Measurements from ENCODE around the gene ACAA1.

ACAA1 gene

DNA sequence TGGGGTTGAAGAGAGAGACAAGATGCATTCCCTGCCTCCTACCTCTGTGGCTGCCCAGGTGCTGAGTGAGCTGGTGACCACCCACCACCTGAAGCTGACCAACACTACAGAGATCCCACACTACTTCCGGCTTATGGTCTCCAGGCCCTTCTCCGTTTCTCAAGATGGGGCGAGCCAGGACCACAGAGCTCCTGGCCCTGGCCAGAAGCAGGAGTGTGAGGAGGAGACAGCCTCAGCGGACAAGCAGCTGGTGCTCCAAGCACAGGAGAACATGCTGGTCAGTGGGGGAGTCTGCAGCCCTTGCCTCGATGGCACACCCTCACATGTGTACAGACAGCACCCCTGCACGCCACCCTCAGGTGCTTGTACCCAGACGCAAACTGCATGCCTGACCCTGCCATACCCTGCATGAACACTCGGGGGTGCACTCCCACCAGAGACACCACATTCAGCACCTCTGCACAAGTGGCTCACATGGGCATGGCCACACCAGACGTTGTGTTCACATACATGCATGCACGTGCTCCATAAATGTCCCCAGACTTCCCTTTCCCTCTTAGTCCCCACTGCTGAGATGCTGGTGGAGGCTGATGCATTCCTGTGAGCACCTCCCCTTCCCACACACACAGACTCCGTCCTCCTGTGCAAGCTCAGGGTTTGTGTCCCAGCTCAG is 19.0 kb downstream of the ACAA1 start:
- WGBS, 2 experiments (ENCODE audit: insufficient coverage in 2 of 2), result 51 to 74% methylated on average over 6 to 11 of the region's 11 CpGs
- H3K27ac ChIP-seq (ENCODE audit: low read depth, low read length, severe bottlenecking), result no peak overlapping the region
- no peak overlapping the region for H3K4me3 ChIP-seq (ENCODE audit: extremely low read depth, insufficient read depth, low read length, poor library complexity, severe bottlenecking)

DNA sequence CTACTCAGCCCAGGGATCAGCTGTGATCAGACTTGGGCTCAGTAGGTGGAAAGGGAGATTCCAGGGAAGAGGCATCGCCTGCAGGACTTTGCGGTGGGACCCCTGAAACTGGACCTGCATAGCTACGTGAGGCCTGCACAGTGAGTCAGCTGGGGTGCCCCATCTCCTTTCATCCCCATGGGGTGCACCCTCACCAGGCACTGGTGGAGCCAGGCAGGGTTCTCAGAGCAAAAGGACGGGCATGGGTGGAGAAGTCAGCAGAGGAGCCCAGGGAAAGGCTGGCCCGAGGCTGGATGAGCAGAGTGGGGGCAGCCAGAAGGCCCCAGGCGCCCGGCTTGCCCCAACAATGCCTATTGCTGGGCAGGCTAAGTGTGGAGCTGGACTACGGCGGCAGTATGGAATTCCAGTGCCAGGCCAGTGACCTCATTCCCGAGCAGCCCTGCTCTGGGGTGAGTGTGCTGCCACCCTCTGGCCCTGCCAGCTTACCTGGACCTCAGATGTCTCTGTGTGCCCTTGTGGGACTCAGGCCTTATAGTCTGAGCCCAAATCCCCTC is 19.7 kb downstream of the ACAA1 start:
- H3K9me3 ChIP-seq (ENCODE audit: control insufficient read depth, low read length), result no peaks in the 10 kb centered on the region
- 93 to 95% methylated on average over 9 to 10 of the region's 10 CpGs for WGBS, 2 experiments (ENCODE audit: insufficient coverage in 2 of 2)
- no peaks in the 10 kb centered on the region for H3K4me1 ChIP-seq (ENCODE audit: control insufficient read depth, insufficient read depth, low read length, poor library complexity, severe bottlenecking)
- peaks cover 20% of the 10 kb centered on the region for H3K36me3 ChIP-seq (ENCODE audit: control insufficient read depth, insufficient read depth, low read length)
- no peak overlapping the region for H3K4me3 ChIP-seq (ENCODE audit: extremely low read depth, insufficient read depth, low read length, poor library complexity, severe bottlenecking)
- no peak overlapping the region for H3K27ac ChIP-seq (ENCODE audit: low read depth, low read length, severe bottlenecking)

More for the DNA sequence above, 19.0 kb downstream of the ACAA1 start:
- no peaks in the 10 kb centered on the region for H3K9me3 ChIP-seq (ENCODE audit: control insufficient read depth, low read length)
- H3K4me1 ChIP-seq (ENCODE audit: control insufficient read depth, insufficient read depth, low read length, poor library complexity, severe bottlenecking), result no peaks in the 10 kb centered on the region
- peaks cover 26% of the 10 kb centered on the region for H3K36me3 ChIP-seq (ENCODE audit: control insufficient read depth, insufficient read depth, low read length)

DNA sequence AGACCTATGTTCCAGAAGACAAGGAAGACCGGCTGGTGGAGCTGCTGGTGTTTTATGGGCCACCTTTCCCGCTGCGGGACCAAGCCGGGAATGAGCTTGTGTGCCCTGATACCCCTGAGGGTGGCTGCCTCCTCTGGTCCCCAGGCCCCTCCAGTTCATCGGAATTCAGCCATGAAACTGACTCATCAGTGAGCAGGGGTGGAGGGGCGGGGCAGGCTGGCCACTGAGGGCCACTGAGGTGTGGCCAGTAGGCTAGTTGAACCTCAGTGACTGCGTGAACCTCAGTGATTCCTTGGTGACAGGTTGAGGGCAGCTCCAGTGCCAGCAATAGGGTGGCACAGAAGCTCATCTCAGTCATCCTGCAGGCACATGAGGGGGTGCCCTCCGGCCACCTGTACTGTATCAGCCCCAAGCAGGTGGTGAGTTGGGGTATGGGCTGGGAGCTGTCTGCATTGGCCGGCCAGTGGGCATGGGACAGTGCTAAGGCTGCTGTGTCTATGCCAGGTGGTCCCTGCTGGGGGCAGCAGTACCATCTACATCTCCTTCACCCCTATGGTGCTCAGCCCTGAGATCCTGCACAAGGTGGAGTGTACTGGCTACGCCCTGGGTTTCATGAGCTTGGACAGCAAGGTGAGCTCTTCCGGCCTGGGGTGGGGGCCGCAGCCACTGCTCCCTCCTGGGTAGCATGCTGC is 20.3 kb downstream of the ACAA1 start:
- Histone ChIP-seq H3K4me3 (ENCODE audit: extremely low read depth, insufficient read depth, low read length, poor library complexity, severe bottlenecking) (no peak overlapping the region), H3K36me3 (ENCODE audit: control insufficient read depth, insufficient read depth, low read length) (peaks cover 14% of the 10 kb centered on the region), H3K27ac (ENCODE audit: low read depth, low read length, severe bottlenecking) (no peak overlapping the region), H3K4me1 (ENCODE audit: control insufficient read depth, insufficient read depth, low read length, poor library complexity, severe bottlenecking) (no peaks in the 10 kb centered on the region), H3K9me3 (ENCODE audit: control insufficient read depth, low read length) (no peaks in the 10 kb centered on the region)
- WGBS, 2 experiments (ENCODE audit: insufficient coverage in 2 of 2), result 91 to 94% methylated on average over 10 of the region's 12 CpGs

DNA sequence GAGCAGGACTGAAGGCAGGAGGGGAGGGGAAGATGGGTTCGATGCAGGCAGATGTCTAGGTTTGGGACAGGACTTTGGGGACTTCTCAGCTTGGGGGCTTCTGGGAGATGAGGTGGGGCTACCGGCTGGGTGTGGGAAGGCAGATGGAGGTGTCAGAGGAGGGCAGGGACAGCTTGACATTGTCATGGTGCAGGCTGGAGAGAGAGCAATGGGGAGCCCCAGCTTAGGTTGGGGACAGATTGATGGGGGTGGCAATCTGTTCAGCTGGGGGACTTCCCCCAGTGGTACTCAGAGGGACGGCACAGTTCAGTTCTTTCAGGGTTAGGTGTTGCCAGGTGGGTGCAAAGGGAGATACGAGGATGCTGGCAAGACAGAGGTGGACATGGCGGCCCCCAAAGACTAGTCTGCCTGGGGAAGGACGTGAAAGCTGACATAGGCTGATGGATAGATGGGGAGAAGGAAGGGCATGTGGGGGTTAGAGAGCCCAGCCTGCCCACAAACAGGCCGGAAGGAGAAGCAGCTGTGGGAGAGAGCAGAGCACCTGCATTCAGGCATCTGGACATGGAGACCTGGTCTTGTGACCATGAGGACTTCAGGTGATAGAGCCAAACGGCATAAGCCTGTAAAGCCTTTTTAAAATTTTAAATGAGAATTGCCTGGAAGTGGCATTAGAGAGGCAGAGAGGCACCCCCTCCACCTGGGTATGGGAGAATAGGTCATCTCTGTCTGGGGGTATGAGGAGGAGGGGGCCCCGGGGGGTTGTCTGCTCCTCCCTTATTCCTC is 21.1 kb downstream of the ACAA1 start:
- Histone ChIP-seq H3K4me1 (ENCODE audit: control insufficient read depth, insufficient read depth, low read length, poor library complexity, severe bottlenecking) (no peaks in the 10 kb centered on the region), H3K27ac (ENCODE audit: low read depth, low read length, severe bottlenecking) (no peak overlapping the region), H3K36me3 (ENCODE audit: control insufficient read depth, insufficient read depth, low read length) (peaks cover 6% of the 10 kb centered on the region), H3K9me3 (ENCODE audit: control insufficient read depth, low read length) (no peaks in the 10 kb centered on the region), H3K4me3 (ENCODE audit: extremely low read depth, insufficient read depth, low read length, poor library complexity, severe bottlenecking) (no peak overlapping the region)
- WGBS, 2 experiments (ENCODE audit: insufficient coverage in 2 of 2), result 82 to 95% methylated on average over 7 to 8 of the region's 9 CpGs

DNA sequence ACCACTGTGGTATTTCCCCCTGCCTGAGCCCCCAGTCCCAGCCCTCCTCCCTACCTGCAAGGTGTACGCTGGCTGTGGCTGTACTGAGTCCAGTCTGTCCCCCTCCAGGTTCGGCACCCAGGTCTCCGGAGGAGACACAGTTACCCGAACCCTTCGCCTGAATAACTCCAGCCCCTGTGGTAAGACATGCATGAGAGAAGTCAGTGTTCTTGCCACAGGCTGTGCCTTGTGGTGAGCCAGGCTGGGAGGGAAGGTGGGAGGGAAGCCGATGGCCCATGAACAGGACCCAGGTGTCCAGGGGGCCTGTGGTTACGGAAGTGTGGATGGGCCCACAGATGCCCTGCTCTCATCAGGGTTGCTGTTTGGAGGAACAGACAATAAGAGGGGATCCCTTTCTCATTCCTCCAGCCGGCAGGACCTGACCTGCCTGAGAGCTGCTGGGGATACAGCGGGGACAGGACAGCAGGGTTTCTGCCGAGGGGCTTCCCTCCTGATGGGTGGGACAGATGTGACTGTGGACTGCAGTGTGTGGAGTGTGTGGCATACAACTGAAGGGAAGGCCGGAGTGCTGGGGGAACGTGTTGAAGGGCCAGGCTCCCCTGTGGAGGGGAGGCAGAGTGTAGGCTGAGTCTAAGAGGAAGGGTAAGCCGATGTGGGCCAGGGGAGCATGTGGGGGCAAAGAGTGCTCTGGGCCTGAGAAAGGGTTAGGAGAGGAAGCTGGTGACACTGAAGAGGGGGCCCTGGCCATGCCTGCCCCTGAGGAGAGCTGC is 21.9 kb downstream of the ACAA1 start:
- H3K36me3 ChIP-seq (ENCODE audit: control insufficient read depth, insufficient read depth, low read length), result no peaks in the 10 kb centered on the region
- WGBS, 2 experiments (ENCODE audit: insufficient coverage in 2 of 2), result 90 to 96% methylated on average over 10 to 12 of the region's 13 CpGs
- no peaks in the 10 kb centered on the region for H3K4me1 ChIP-seq (ENCODE audit: control insufficient read depth, insufficient read depth, low read length, poor library complexity, severe bottlenecking)
- H3K4me3 ChIP-seq (ENCODE audit: extremely low read depth, insufficient read depth, low read length, poor library complexity, severe bottlenecking), result no peak overlapping the region
- H3K27ac ChIP-seq (ENCODE audit: low read depth, low read length, severe bottlenecking), result no peak overlapping the region
- H3K9me3 ChIP-seq (ENCODE audit: control insufficient read depth, low read length), result no peaks in the 10 kb centered on the region

GRCh38 chr3:38114052-38114874 is 22.7 kb downstream of the ACAA1 start:
- Histone ChIP-seq H3K36me3 (ENCODE audit: control insufficient read depth, insufficient read depth, low read length) (no peaks in the 10 kb centered on the region), H3K9me3 (ENCODE audit: control insufficient read depth, low read length) (no peaks in the 10 kb centered on the region), H3K27ac (ENCODE audit: low read depth, low read length, severe bottlenecking) (no peak overlapping the region), H3K4me1 (ENCODE audit: control insufficient read depth, insufficient read depth, low read length, poor library complexity, severe bottlenecking) (no peaks in the 10 kb centered on the region), H3K4me3 (ENCODE audit: extremely low read depth, insufficient read depth, low read length, poor library complexity, severe bottlenecking) (no peak overlapping the region)
- WGBS, 2 experiments (ENCODE audit: insufficient coverage in 2 of 2), result 90 to 97% methylated on average over 10 to 11 of the region's 13 CpGs

GRCh38 chr3:38112378-38112761 is 24.6 kb downstream of the ACAA1 start:
- Histone ChIP-seq H3K36me3 (ENCODE audit: control insufficient read depth, insufficient read depth, low read length) (no peaks in the 10 kb centered on the region), H3K4me1 (ENCODE audit: control insufficient read depth, insufficient read depth, low read length, poor library complexity, severe bottlenecking) (no peaks in the 10 kb centered on the region), H3K9me3 (ENCODE audit: control insufficient read depth, low read length) (no peaks in the 10 kb centered on the region), H3K27ac (ENCODE audit: low read depth, low read length, severe bottlenecking) (no peak overlapping the region), H3K4me3 (ENCODE audit: extremely low read depth, insufficient read depth, low read length, poor library complexity, severe bottlenecking) (no peak overlapping the region)
- 97% methylated on average over 5 of the region's 7 CpGs; no CpG with 5 or more reads in 1 of the 2 experiments for WGBS, 2 experiments (ENCODE audit: insufficient coverage in 2 of 2)

GRCh38 chr3:38111696-38112377 is 25.1 kb downstream of the ACAA1 start:
- no peaks in the 10 kb centered on the region for H3K9me3 ChIP-seq (ENCODE audit: control insufficient read depth, low read length)
- H3K4me1 ChIP-seq (ENCODE audit: control insufficient read depth, insufficient read depth, low read length, poor library complexity, severe bottlenecking), result no peaks in the 10 kb centered on the region
- WGBS, 2 experiments (ENCODE audit: insufficient coverage in 2 of 2), result 90 to 94% methylated on average over 14 of the region's 16 CpGs
- no peaks in the 10 kb centered on the region for H3K36me3 ChIP-seq (ENCODE audit: control insufficient read depth, insufficient read depth, low read length)
- no peak overlapping the region for H3K4me3 ChIP-seq (ENCODE audit: extremely low read depth, insufficient read depth, low read length, poor library complexity, severe bottlenecking)
- H3K27ac ChIP-seq (ENCODE audit: low read depth, low read length, severe bottlenecking), result no peak overlapping the region

- Histone ChIP-seq H3K36me3 (ENCODE audit: control insufficient read depth, insufficient read depth, low read length) (no peaks in the 10 kb centered on the region), H3K4me1 (ENCODE audit: control insufficient read depth, insufficient read depth, low read length, poor library complexity, severe bottlenecking) (no peaks in the 10 kb centered on the region), H3K27ac (ENCODE audit: low read depth, low read length, severe bottlenecking) (no peak overlapping the region), H3K4me3 (ENCODE audit: extremely low read depth, insufficient read depth, low read length, poor library complexity, severe bottlenecking) (no peak overlapping the region), H3K9me3 (ENCODE audit: control insufficient read depth, low read length) (no peaks in the 10 kb centered on the region)
- 92 to 94% methylated on average over 2 to 4 of the region's 4 CpGs for WGBS, 2 experiments (ENCODE audit: insufficient coverage in 2 of 2)
Observed at GRCh38 chr3:38111201-38111600, 25.7 kb downstream of the ACAA1 start.

Data from mesodermal cell (in vitro differentiated cells).